Endothelial cell of umbilical vein (primary cell): ENCODE data around the gene LENG9. TPM values are rescaled to one million over a fixed set of nuclear protein-coding genes. Genes with fewer than 3 reads are reported as not detected.
A peak's percentile ranks its signal among the peaks of the same experiment; 100 is the strongest.

Source experiments
- BruUV-seq: library from RNA; stranded (reverse); fragments of 400-500 nt; replicated peaks from 2 replicates; lab custom pipeline; 2021; lab: Mats Ljungman, UMichigan
- CTCF ChIA-PET: fragments of 300-600, 350-600 bp; sonication (Branson Sonifier 250); formaldehyde crosslinking; loops from one replicate; lab custom pipeline; 2021; ENCODE audit warnings: antibody characterized with exemption, inconsistent platforms; lab: Charles Lee
- POLR2A ChIA-PET: fragments of 300-600, 350-600 bp; sonication (Branson Sonifier 250); formaldehyde crosslinking; loops from one replicate; lab custom pipeline; 2021; ENCODE audit warnings: antibody characterized with exemption, inconsistent platforms; lab: Charles Lee
- DNase-seq: peaks from one replicate; pipeline ENCODE4 v3.0.0-alpha.2; 2011; ENCODE audit warnings: low read depth, low spot score
- FAIRE-seq: peaks from 2 replicates; lab custom pipeline; 2011; peaks lifted over from hg19 to GRCh38; lab: Jason Lieb, UNC
- H2AFZ ChIP-seq: 2 replicates; pipeline ENCODE4 v1.6.0; 2012; ENCODE audit warnings: low read depth, low read length, control low read depth, inconsistent platforms
- H3K27ac ChIP-seq: 2 replicates; pipeline ENCODE4 v1.5.1; 2011; ENCODE audit warnings: low read depth, mild to moderate bottlenecking, control low read depth, low read length, moderate library complexity; ENCODE audit not compliant: insufficient read depth
- H3K27me3 ChIP-seq, 2 experiments: 2 replicates each; pipeline versions ENCODE4 v1.6.0 to v1.6.1; 2011; ENCODE audit warnings: low read length in 2 of 2, mixed read lengths in 1 of 2; ENCODE audit not compliant: control insufficient read depth in 2 of 2, insufficient read depth in 2 of 2
- H3K36me3 ChIP-seq, 2 experiments: 2 replicates in 1 of 2; 3 replicates in 1 of 2; pipeline ENCODE4 v1.5.1; 2011; ENCODE audit warnings: low read length in 2 of 2, mild to moderate bottlenecking in 1 of 2, moderate library complexity in 1 of 2; ENCODE audit not compliant: control insufficient read depth in 2 of 2, insufficient read depth in 2 of 2; ENCODE audit errors: extremely low read depth in 1 of 2
- H3K4me1 ChIP-seq: 3 replicates; pipeline ENCODE4 v1.5.1; 2011; ENCODE audit warnings: mild to moderate bottlenecking, low read length; ENCODE audit not compliant: control insufficient read depth, insufficient read depth; ENCODE audit errors: extremely low read depth
- H3K4me2 ChIP-seq: 2 replicates; pipeline ENCODE4 v1.6.1; 2011; ENCODE audit warnings: low read length, control low read depth, mixed read lengths; ENCODE audit not compliant: insufficient read depth
- H3K4me3 ChIP-seq, 3 experiments: fragments of 200-600 bp in 1 of 3; sonication (generic), shearing (Covaris generic) in 1 of 3; replicated peaks in 1 of 3; 2 replicates each; pipeline ENCODE4 v1.5.1; 2011 to 2016; ENCODE audit warnings: control low read depth in 3 of 3, low read length in 3 of 3, mild to moderate bottlenecking in 2 of 3, inconsistent platforms in 1 of 3, low read depth in 1 of 3, moderate library complexity in 1 of 3; ENCODE audit not compliant: insufficient read depth in 1 of 3
- H3K79me2 ChIP-seq: 2 replicates; pipeline ENCODE4 v1.6.0; 2012; ENCODE audit warnings: low read length, inconsistent platforms; ENCODE audit not compliant: control insufficient read depth, insufficient read depth
- H3K9ac ChIP-seq: replicated peaks from 2 replicates; pipeline ENCODE3; 2011; ENCODE audit warnings: low read length, control low read depth; ENCODE audit not compliant: insufficient read depth; ENCODE audit errors: extremely low read depth
- H3K9me1 ChIP-seq: replicated peaks from 3 replicates; pipeline ENCODE4 v1.6.0; 2011; ENCODE audit warnings: mild to moderate bottlenecking, low read length; ENCODE audit not compliant: control insufficient read depth, insufficient read depth; ENCODE audit errors: extremely low read depth
- H3K9me3 ChIP-seq: replicated peaks from 2 replicates; pipeline ENCODE4 v1.5.1; 2012; ENCODE audit warnings: low read length, inconsistent platforms; ENCODE audit not compliant: control insufficient read depth, insufficient read depth
- H4K20me1 ChIP-seq: replicated peaks from 2 replicates; pipeline ENCODE3; 2011; ENCODE audit warnings: mild to moderate bottlenecking, low read length; ENCODE audit not compliant: control insufficient read depth, insufficient read depth; ENCODE audit errors: extremely low read depth
- EZH2 ChIP-seq: IDR thresholded peaks from 2 replicates; pipeline ENCODE4 v1.6.1; 2012; ENCODE audit warnings: borderline replicate concordance, low read depth, mild to moderate bottlenecking, moderate library complexity, low read length, inconsistent platforms; ENCODE audit not compliant: severe bottlenecking
- FOS ChIP-seq: IDR thresholded peaks from 2 replicates; pipeline ENCODE4 v1.6.1; 2011; ENCODE audit warnings: mild to moderate bottlenecking, low read length, moderate library complexity, borderline replicate concordance; ENCODE audit not compliant: insufficient read depth
- MYC ChIP-seq: IDR thresholded peaks from one replicate; pipeline ENCODE4 v1.6.1; 2011; ENCODE audit warnings: mild to moderate bottlenecking, low read depth, low read length
- dilution Hi-C: fragments of 300-500 bp; cut with MboI; formaldehyde crosslinking; loops from one replicate; pipeline ENCODE4 v1.15.0; 2019; ENCODE audit warnings: low sequenced_read_pairs; ENCODE audit not compliant: extremely low pct_ligation_motif_present
- intact Hi-C: fragments of 100-400 bp; cut with micrococcal nuclease; formaldehyde crosslinking; loops from one replicate; pipeline ENCODE4 v1.10.0; 2022
- polyA plus RNA-seq, 4 experiments: library from polyadenylated mRNA; depleted of rRNA in 3 of 4; stranded (reverse) in 3 of 4; unstranded in 1 of 4; fragments of >200 nt; gene quantifications; 2 replicates each; pipeline versions ENCODE4 v1.2.1 to v1.2.3, GENCODE V29; 2011 to 2012; ENCODE audit warnings: missing spikeins in 1 of 4
- total RNA-seq: library from RNA; stranded (reverse); gene quantifications from 2 replicates; pipeline ENCODE4 v1.2.3, GENCODE V29; 2021
- TF ChIP-seq, protein P1 (sequence below), 2 donors: IDR thresholded peaks; 1 replicate in 1 of 2; 2 replicates in 1 of 2; pipeline ENCODE4 v1.5.1; 2011; ENCODE audit warnings: low read length in 2 of 2, mild to moderate bottlenecking in 2 of 2, moderate library complexity in 2 of 2, control low read depth in 1 of 2, inconsistent platforms in 1 of 2, low read depth in 1 of 2; ENCODE audit not compliant: insufficient read depth in 1 of 2; ENCODE audit errors: extremely low read depth in 1 of 2

Gene LENG9
- total and polyA plus RNA-seq, 2 donors (not counting 3 experiments of a cell fraction or from before 2014, with no cell fraction given): 0.97 to 2.8 TPM

DNA sequence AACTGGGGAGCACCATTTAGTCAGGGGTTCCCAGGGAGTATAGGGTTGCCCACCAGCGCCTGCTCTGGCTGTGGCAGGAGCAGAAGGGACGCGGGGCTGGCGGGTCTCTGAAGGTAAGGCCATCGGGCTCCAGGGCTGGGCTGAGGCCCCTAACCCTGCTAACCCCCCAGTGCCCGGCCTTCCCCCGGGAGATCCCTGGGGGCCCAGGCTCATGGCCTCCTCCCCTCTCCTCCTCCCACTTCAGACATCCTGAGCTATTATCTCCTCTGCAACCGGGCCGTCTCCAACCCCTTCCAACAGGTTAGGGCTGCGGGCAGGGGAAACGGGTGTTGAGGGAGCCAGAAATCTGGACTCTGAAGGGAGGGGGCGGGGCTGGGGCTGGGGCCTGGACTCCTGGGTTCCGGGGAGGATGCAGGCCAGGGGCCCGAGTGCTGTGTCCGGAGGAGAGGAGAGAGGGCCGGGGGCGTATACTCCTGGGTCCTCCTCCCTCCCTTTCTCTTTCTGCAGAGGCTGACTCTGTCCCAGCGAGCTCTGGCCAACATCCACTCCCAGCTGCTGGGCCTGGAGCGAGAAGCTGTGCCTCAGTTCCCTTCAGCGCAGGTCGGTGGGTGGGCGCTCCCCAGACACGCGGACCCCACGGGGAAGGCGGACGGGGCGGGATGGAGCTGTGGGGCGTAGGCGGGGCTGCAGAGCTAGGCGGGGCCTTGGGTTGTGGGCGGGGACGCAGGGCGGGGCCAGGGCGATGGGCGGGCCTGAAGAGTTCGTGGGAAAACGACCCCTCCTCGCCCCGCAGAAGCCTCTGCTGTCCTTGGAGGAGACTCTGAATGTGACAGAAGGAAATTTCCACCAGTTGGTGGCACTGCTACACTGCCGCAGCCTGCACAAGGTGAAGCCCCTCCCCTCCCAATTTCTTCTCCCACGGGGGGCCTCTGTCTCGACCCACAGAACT lies 33.0 kb downstream of the LENG9 start:
- no peaks in the 10 kb centered on the region for H3K4me1 ChIP-seq
- no peaks in the 10 kb centered on the region for H3K79me2 ChIP-seq
- POLR2A ChIA-PET: no interaction called here
- H3K4me3 ChIP-seq: peak overlapping the region in 1 of 3 experiments; percentile 17
- no peak for TF ChIP-seq EZH2
- no peak for TF ChIP-seq MYC
- no peak for TF ChIP-seq FOS
- TF ChIP-seq, protein P1, sequence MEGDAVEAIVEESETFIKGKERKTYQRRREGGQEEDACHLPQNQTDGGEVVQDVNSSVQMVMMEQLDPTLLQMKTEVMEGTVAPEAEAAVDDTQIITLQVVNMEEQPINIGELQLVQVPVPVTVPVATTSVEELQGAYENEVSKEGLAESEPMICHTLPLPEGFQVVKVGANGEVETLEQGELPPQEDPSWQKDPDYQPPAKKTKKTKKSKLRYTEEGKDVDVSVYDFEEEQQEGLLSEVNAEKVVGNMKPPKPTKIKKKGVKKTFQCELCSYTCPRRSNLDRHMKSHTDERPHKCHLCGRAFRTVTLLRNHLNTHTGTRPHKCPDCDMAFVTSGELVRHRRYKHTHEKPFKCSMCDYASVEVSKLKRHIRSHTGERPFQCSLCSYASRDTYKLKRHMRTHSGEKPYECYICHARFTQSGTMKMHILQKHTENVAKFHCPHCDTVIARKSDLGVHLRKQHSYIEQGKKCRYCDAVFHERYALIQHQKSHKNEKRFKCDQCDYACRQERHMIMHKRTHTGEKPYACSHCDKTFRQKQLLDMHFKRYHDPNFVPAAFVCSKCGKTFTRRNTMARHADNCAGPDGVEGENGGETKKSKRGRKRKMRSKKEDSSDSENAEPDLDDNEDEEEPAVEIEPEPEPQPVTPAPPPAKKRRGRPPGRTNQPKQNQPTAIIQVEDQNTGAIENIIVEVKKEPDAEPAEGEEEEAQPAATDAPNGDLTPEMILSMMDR (IDR thresholded peaks at IDR 0.05; ENCODE audit: extremely low read depth in 1 of 2, insufficient read depth in 1 of 2, low read depth in 1 of 2, low read length in 2 of 2): no peak
- H4K20me1 ChIP-seq: no peaks in the 10 kb centered on the region
- no peaks in the 10 kb centered on the region for H3K9me1 ChIP-seq
- peak; percentile 44 for FAIRE-seq
- H3K27me3 ChIP-seq: peaks cover 0 to 2% of the 10 kb centered on the region in 2 experiments
- dilution Hi-C loops (no loop called here), intact Hi-C loops (no loop called here)
- BruUV-seq: no TSS peak
- no peak overlapping the region for H3K9ac ChIP-seq
- H3K27ac ChIP-seq: no peak overlapping the region
- H3K9me3 ChIP-seq: no peaks in the 10 kb centered on the region
- H3K4me2 ChIP-seq: no peak overlapping the region
- no peaks in the 10 kb centered on the region for H3K36me3 ChIP-seq
- CTCF ChIA-PET: interaction anchor here (0.6 to 4.1 kb wide), 2 partner anchors 8 to 1414 kb away, joined by 3 to 21 read pairs; no protein-coding TSS in a partner anchor
- H2AFZ ChIP-seq: peak overlapping the region; percentile 75
- peak; percentile 49 for DNase-seq
